ENCODE results near the gene SYNJ1. TPM values are rescaled to one million over a fixed set of nuclear protein-coding genes. Genes with fewer than 3 reads are reported as not detected.

SYNJ1 gene
- total RNA-seq, 1 donor = 6.2 TPM

DNA sequence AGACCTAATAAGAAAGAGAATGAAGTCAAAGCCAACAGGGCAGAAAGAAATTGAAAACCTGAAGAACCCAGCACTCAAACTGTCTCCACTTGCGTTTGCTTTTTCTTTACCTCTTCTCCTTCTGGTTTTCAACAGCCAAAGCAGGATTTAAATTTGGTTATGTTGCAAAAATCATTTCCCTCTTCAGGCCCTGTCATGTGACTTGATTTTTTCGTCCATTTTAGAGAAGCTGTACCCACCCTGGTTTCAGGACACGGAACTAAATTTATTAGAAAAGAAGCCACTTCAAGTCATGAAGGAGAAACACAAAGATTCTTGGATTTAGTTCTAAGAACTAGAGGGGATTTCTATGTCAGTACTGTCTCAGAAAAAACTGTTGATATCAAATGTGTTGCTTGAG, 1.0 kb upstream of the SYNJ1 start:
- H3K4me1 ChIP-seq (ENCODE audit: insufficient read depth, low read length) = peaks cover 13% of the 10 kb centered on the region
- H3K4me3 ChIP-seq (ENCODE audit: insufficient read depth, low read length) = peak overlapping the region; percentile 86
- no peak for DNase-seq (ENCODE audit: insufficient read length, low spot score, missing footprints)
- no peaks in the 10 kb centered on the region for H3K27me3 ChIP-seq (ENCODE audit: insufficient read depth, low read length)
- TF ChIP-seq CTCF (IDR thresholded peaks at IDR 0.05; ENCODE audit: extremely low read depth, low read depth, low read length) = no peak
- no peak overlapping the region for H2AFZ ChIP-seq (ENCODE audit: low read length)
- H3K36me3 ChIP-seq (ENCODE audit: insufficient read depth, low read length) = peaks cover 9% of the 10 kb centered on the region
- H4K20me1 ChIP-seq (ENCODE audit: insufficient read depth, low read length) = peaks cover 4% of the 10 kb centered on the region
- no peak overlapping the region for H3K27ac ChIP-seq (ENCODE audit: low read depth, low read length)
- peak overlapping the region; percentile 73 for H3K4me2 ChIP-seq (ENCODE audit: insufficient read depth, low read length)
- H3K9me3 ChIP-seq (ENCODE audit: low read depth, low read length) = no peaks in the 10 kb centered on the region
- H3K79me2 ChIP-seq (ENCODE audit: insufficient read depth, low read length) = peaks cover 25% of the 10 kb centered on the region

DNA sequence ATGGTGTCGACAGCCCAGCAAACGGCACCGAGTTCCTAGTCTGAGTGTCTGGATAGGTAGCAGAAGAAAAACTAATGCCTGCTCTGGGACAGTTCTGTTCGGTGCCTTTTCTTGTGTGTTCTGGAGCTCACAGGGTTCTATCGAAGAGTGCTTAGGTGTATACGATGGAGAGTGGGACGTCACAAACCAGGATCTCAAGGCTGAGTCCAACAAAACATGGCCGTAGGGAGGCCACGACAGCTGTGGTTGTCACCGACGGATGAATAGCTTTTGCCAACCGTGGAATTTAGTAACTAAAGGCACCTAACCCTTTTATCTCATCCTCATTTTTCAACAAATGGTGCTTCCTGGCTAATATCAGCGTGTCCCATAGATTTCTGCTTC, 635 bp upstream of the SYNJ1 start:
- Histone ChIP-seq H3K79me2 (ENCODE audit: insufficient read depth, low read length) (peaks cover 28% of the 10 kb centered on the region), H3K9me3 (ENCODE audit: low read depth, low read length) (no peaks in the 10 kb centered on the region), H4K20me1 (ENCODE audit: insufficient read depth, low read length) (peaks cover 4% of the 10 kb centered on the region), H3K4me3 (ENCODE audit: insufficient read depth, low read length) (peak overlapping the region; percentile 86), H3K4me2 (ENCODE audit: insufficient read depth, low read length) (peak overlapping the region; percentile 73), H2AFZ (ENCODE audit: low read length) (peak overlapping the region; percentile 78), H3K36me3 (ENCODE audit: insufficient read depth, low read length) (peaks cover 8% of the 10 kb centered on the region), H3K4me1 (ENCODE audit: insufficient read depth, low read length) (peaks cover 13% of the 10 kb centered on the region), H3K27ac (ENCODE audit: low read depth, low read length) (no peak overlapping the region), H3K27me3 (ENCODE audit: insufficient read depth, low read length) (no peaks in the 10 kb centered on the region)
- DNase-seq (ENCODE audit: insufficient read length, low spot score, missing footprints) = peak; percentile 10
- TF ChIP-seq CTCF (IDR thresholded peaks at IDR 0.05; ENCODE audit: extremely low read depth, low read depth, low read length) = no peak

GRCh38 chr21:32726839-32727686, 750 bp downstream of the SYNJ1 start:
- no peaks in the 10 kb centered on the region for H3K9me3 ChIP-seq (ENCODE audit: low read depth, low read length)
- H3K36me3 ChIP-seq (ENCODE audit: insufficient read depth, low read length) = peaks cover 4% of the 10 kb centered on the region
- peak; percentile 65 for DNase-seq (ENCODE audit: insufficient read length, low spot score, missing footprints)
- H3K4me2 ChIP-seq (ENCODE audit: insufficient read depth, low read length) = peak overlapping the region; percentile 93
- H3K27ac ChIP-seq (ENCODE audit: low read depth, low read length) = peak overlapping the region; percentile 70
- TF ChIP-seq CTCF (IDR thresholded peaks at IDR 0.05; ENCODE audit: extremely low read depth, low read depth, low read length) = no peak
- peak overlapping the region; percentile 94 for H2AFZ ChIP-seq (ENCODE audit: low read length)
- no peaks in the 10 kb centered on the region for H3K27me3 ChIP-seq (ENCODE audit: insufficient read depth, low read length)
- peak overlapping the region; percentile 86 for H3K4me3 ChIP-seq (ENCODE audit: insufficient read depth, low read length)
- peaks cover 13% of the 10 kb centered on the region for H3K4me1 ChIP-seq (ENCODE audit: insufficient read depth, low read length)
- H4K20me1 ChIP-seq (ENCODE audit: insufficient read depth, low read length) = no peaks in the 10 kb centered on the region
- H3K79me2 ChIP-seq (ENCODE audit: insufficient read depth, low read length) = peaks cover 40% of the 10 kb centered on the region

DNA sequence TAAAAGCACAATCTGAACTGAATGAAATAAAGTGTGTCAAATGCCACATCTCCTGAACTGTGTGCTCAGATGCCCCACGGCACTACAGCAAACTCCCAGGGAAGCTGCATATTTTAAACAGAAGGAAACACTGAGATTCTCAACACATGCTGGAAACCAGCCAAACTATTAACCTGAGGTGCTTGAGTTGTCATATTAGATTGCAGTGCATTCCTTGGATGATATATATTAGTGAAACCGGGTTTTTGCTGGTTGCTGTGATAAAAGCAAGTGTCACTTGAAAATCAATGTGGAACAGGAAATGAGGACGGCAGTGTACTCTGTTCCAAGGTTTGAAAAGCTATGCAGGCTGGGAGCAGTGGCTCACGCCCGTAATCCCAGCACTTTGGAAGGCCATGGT, 8.7 kb downstream of the SYNJ1 start:
- Histone ChIP-seq H3K4me1 (ENCODE audit: insufficient read depth, low read length) (no peaks in the 10 kb centered on the region), H3K27ac (ENCODE audit: low read depth, low read length) (no peak overlapping the region), H2AFZ (ENCODE audit: low read length) (no peak overlapping the region), H4K20me1 (ENCODE audit: insufficient read depth, low read length) (peaks cover 3% of the 10 kb centered on the region), H3K27me3 (ENCODE audit: insufficient read depth, low read length) (no peaks in the 10 kb centered on the region), H3K4me3 (ENCODE audit: insufficient read depth, low read length) (no peak overlapping the region), H3K4me2 (ENCODE audit: insufficient read depth, low read length) (no peak overlapping the region), H3K36me3 (ENCODE audit: insufficient read depth, low read length) (no peaks in the 10 kb centered on the region), H3K79me2 (ENCODE audit: insufficient read depth, low read length) (peaks cover 32% of the 10 kb centered on the region), H3K9me3 (ENCODE audit: low read depth, low read length) (no peaks in the 10 kb centered on the region)
- no peak for DNase-seq (ENCODE audit: insufficient read length, low spot score, missing footprints)
- TF ChIP-seq CTCF (IDR thresholded peaks at IDR 0.05; ENCODE audit: extremely low read depth, low read depth, low read length) = no peak

All from osteoblast (primary cell).